SU-DHL-6 (cell line): Measurements from ENCODE around the gene MSANTD1.

ENCODE experiments used
- H2AFZ ChIP-seq: fragments of 200-600 bp; sonication (generic); 2 replicates; pipeline ENCODE4 v1.6.1; 2014; ENCODE audit warnings: low read depth, mild to moderate bottlenecking, moderate library complexity, mixed read lengths, antibody characterized with exemption, low read length; ENCODE audit not compliant: severe bottlenecking
- H3F3A ChIP-seq: fragments of 200-600 bp; shearing (Covaris generic); 2 replicates; pipeline ENCODE4 v1.6.0; 2016; ENCODE audit warnings: antibody characterized with exemption, mild to moderate bottlenecking; ENCODE audit not compliant: insufficient read depth
- H3K27ac ChIP-seq: fragments of 200-600 bp; sonication (generic); 2 replicates; pipeline ENCODE4 v1.5.1; 2016; ENCODE audit warnings: low read depth, mild to moderate bottlenecking, low read length, moderate library complexity, mixed read lengths
- H3K27me3 ChIP-seq: fragments of 200-600 bp; sonication (generic), shearing (Covaris generic); 2 replicates; pipeline ENCODE4 v1.6.0; 2014; ENCODE audit warnings: mild to moderate bottlenecking, low read length
- H3K36me3 ChIP-seq: fragments of 200-600 bp; sonication (generic); 2 replicates; pipeline ENCODE4 v1.6.1; 2014; ENCODE audit warnings: mild to moderate bottlenecking, low read length, mixed read lengths
- H3K4me2 ChIP-seq: fragments of 300-600, 200-600 bp; shearing (Covaris generic), sonication (generic); 2 replicates; pipeline ENCODE4 v1.6.0; 2014; ENCODE audit warnings: low read length, low read depth, mild to moderate bottlenecking; ENCODE audit not compliant: poor library complexity, severe bottlenecking
- H3K4me3 ChIP-seq: fragments of 200-600 bp; sonication (generic); 2 replicates; pipeline ENCODE4 v1.5.1; 2014; ENCODE audit warnings: antibody characterized with exemption, low read length, mild to moderate bottlenecking, mixed read lengths; ENCODE audit not compliant: insufficient read depth, poor library complexity, severe bottlenecking
- H3K79me2 ChIP-seq: fragments of 200-600 bp; sonication (generic); 2 replicates; pipeline ENCODE4 v1.6.1; 2014; ENCODE audit warnings: mild to moderate bottlenecking, low read length, moderate library complexity; ENCODE audit not compliant: insufficient read depth
- H3K9ac ChIP-seq: fragments of 200-600 bp; sonication (generic); 2 replicates; pipeline ENCODE4 v1.7.0; 2014; ENCODE audit warnings: mild to moderate bottlenecking, low read length
- H3K9me2 ChIP-seq: fragments of 200-600 bp; sonication (generic); replicated peaks from 2 replicates; pipeline ENCODE4 v1.6.1; 2014; ENCODE audit warnings: low read length; ENCODE audit not compliant: insufficient read depth
- H3K9me3 ChIP-seq: fragments of 200-600 bp; sonication (generic); 2 replicates; pipeline ENCODE4 v1.6.1; 2014; ENCODE audit warnings: low read length, mixed read lengths; ENCODE audit not compliant: insufficient read depth
- H4K20me1 ChIP-seq: fragments of 200-600 bp; sonication (generic); 2 replicates; pipeline ENCODE4 v1.6.1; 2014; ENCODE audit warnings: low read depth, mild to moderate bottlenecking, antibody characterized with exemption, low read length, moderate library complexity, mixed read lengths
- CTCF ChIP-seq: fragments of 200-600 bp; sonication (generic); IDR thresholded peaks from one replicate; pipeline ENCODE4 v1.5.1; 2017; ENCODE audit warnings: antibody characterized with exemption, mild to moderate bottlenecking, low read length, moderate library complexity; ENCODE audit not compliant: insufficient read depth, poor library complexity, severe bottlenecking
- EZH2phosphoT487 ChIP-seq: fragments of 200-600 bp; sonication (generic), shearing (Covaris generic); conservative IDR thresholded peaks from 2 replicates; pipeline ENCODE4 v1.6.1; 2018; ENCODE audit warnings: mild to moderate bottlenecking, antibody characterized with exemption, low read length, moderate library complexity, mixed read lengths

MSANTD1 gene

GRCh38 chr4:3217266-3217665 is 31.7 kb upstream of the MSANTD1 start:
- no peaks in the 10 kb centered on the region for H3K9me3 ChIP-seq
- no peak overlapping the region for H3K4me2 ChIP-seq
- peaks cover 6% of the 10 kb centered on the region; the same call in 1 of the 2 replicates for H3K36me3 ChIP-seq
- no peaks in the 10 kb centered on the region for H3K27me3 ChIP-seq
- no peaks in the 10 kb centered on the region for H3K9me2 ChIP-seq
- H3F3A ChIP-seq, result no peaks in the 10 kb centered on the region
- H3K9ac ChIP-seq, result no peak overlapping the region
- no peak overlapping the region for H2AFZ ChIP-seq
- H3K27ac ChIP-seq, result no peak overlapping the region
- no peaks in the 10 kb centered on the region for H3K79me2 ChIP-seq
- no peaks in the 10 kb centered on the region for H4K20me1 ChIP-seq
- TF ChIP-seq EZH2phosphoT487, result no peak
- TF ChIP-seq CTCF, result no peak
- H3K4me3 ChIP-seq, result no peak overlapping the region

- H3K36me3 ChIP-seq, result peaks cover 6% of the 10 kb centered on the region; the same call in 1 of the 2 replicates
- TF ChIP-seq EZH2phosphoT487, result no peak
- no peak for TF ChIP-seq CTCF
- H3K27me3 ChIP-seq, result no peaks in the 10 kb centered on the region
Observed at GRCh38 chr4:3217771-3218170, 31.2 kb upstream of the MSANTD1 start.

GRCh38 chr4:3218824-3219760 is 29.9 kb upstream of the MSANTD1 start:
- TF ChIP-seq EZH2phosphoT487 (no peak), CTCF (no peak)
- H4K20me1 ChIP-seq, result no peaks in the 10 kb centered on the region
- H3K4me3 ChIP-seq, result no peak overlapping the region
- no peak overlapping the region for H2AFZ ChIP-seq
- no peaks in the 10 kb centered on the region for H3K9me3 ChIP-seq
- H3K27ac ChIP-seq, result no peak overlapping the region
- H3K79me2 ChIP-seq, result no peaks in the 10 kb centered on the region
- no peak overlapping the region for H3K9ac ChIP-seq
- no peaks in the 10 kb centered on the region for H3K27me3 ChIP-seq
- no peaks in the 10 kb centered on the region for H3F3A ChIP-seq
- no peak overlapping the region for H3K4me2 ChIP-seq
- H3K9me2 ChIP-seq, result no peaks in the 10 kb centered on the region
- peaks cover 6% of the 10 kb centered on the region; the same call in 1 of the 2 replicates for H3K36me3 ChIP-seq

More at GRCh38 chr4:3217771-3218170, 31.2 kb upstream of the MSANTD1 start:
- Histone ChIP-seq H3K4me3 (no peak overlapping the region), H3K27ac (no peak overlapping the region), H4K20me1 (no peaks in the 10 kb centered on the region), H3K9me3 (no peaks in the 10 kb centered on the region), H3K79me2 (no peaks in the 10 kb centered on the region), H3F3A (no peaks in the 10 kb centered on the region), H3K4me2 (no peak overlapping the region), H2AFZ (no peak overlapping the region), H3K9me2 (no peaks in the 10 kb centered on the region), H3K9ac (no peak overlapping the region)
